BJ (cell line): ENCODE results near the gene TTC36. TPM values are rescaled to one million over a fixed set of nuclear protein-coding genes. Genes with fewer than 3 reads are reported as not detected.

Source experiments
- CTCF ChIA-PET: fragments of 350-600 bp; formaldehyde crosslinking; extraction: SDS; loops from one replicate; lab custom pipeline; 2021; ENCODE audit warnings: antibody characterized with exemption, inconsistent platforms; lab: Yijun Ruan, JAX
- POLR2A ChIA-PET: fragments of 300-600 bp; sonication (Branson Sonifier 250); formaldehyde crosslinking; extraction: SDS; loops from one replicate; lab custom pipeline; 2021; ENCODE audit warnings: antibody characterized with exemption; lab: Charles Lee
- DNase-seq: peaks from one replicate; pipeline ENCODE4 v3.0.0-alpha.2; 2011; ENCODE audit warnings: low read depth
- H3K27me3 ChIP-seq: 2 replicates; pipeline ENCODE4 v1.6.0; 2011; ENCODE audit warnings: low read length; ENCODE audit not compliant: control insufficient read depth, insufficient read depth
- H3K36me3 ChIP-seq: 2 replicates; pipeline ENCODE4 v1.5.1; 2011; ENCODE audit warnings: low read length; ENCODE audit not compliant: control insufficient read depth, insufficient read depth
- H3K4me3 ChIP-seq: 2 replicates; pipeline ENCODE4 v1.5.1; 2011; ENCODE audit warnings: low read depth, mild to moderate bottlenecking, control low read depth, low read length
- polyA plus RNA-seq: library from polyadenylated mRNA; depleted of rRNA; stranded (reverse); fragments of >200 nt; gene quantifications from 2 replicates; pipeline ENCODE4 v1.2.3, GENCODE V29; 2011
- TF ChIP-seq, protein P1 (sequence below): IDR thresholded peaks from 2 replicates; pipeline ENCODE4 v1.5.1; 2011; ENCODE audit warnings: low read depth, mild to moderate bottlenecking, control low read depth, inconsistent platforms, low read length, moderate library complexity; ENCODE audit not compliant: insufficient read depth

The TTC36 gene
- polyA plus RNA-seq, 1 experiment = not detected

DNA sequence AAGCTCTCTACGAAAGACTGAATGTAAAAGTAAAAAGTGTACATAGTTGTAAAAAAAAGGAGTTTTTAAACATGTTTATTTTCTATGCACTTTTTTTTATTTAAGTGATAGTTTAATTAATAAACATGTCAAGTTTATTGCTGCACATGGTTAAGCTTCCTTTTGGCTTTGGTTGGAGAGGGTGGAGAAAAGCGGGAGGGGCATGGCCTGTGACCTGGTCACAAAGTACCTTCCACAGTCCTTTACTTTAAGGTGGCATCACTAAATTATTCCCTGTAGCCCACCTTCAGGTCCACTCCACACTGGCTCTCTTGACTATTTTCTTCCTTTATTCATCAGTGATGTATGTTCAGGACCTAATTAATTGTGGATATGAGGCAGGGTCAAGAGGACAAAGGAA is 586 bp upstream of the TTC36 start:
- peaks cover 15% of the 10 kb centered on the region for H3K36me3 ChIP-seq
- CTCF ChIA-PET = interaction anchor here (0.9 to 1.4 kb wide), 2 partner anchors 11 to 38 kb away, joined by 3 to 6 read pairs; no protein-coding TSS in a partner anchor

DNA sequence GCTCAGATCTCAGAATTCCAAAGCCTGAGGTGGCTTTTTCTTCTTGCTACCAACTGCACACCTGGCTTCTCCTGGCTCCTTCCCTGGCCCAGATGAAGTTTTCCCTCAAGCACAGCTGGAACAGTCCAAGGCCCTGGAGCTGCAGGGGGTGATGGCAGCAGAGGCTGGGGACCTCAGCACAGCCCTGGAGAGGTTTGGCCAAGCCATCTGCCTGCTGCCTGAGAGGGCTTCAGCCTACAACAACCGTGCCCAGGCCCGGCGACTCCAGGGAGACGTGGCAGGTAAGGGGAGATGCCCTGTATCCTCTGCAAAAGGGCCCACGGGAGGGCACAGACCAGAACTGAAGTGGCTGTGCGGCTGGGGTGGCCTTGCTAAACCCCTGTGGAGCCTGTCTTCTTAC is 1.2 kb downstream of the TTC36 start:
- ChIA-PET POLR2A (no interaction called here), CTCF (no interaction called here)
- Histone ChIP-seq H3K27me3 (no peaks in the 10 kb centered on the region), H3K36me3 (peaks cover 5% of the 10 kb centered on the region), H3K4me3 (no peak overlapping the region)
- DNase-seq = no peak
- TF ChIP-seq, protein P1, sequence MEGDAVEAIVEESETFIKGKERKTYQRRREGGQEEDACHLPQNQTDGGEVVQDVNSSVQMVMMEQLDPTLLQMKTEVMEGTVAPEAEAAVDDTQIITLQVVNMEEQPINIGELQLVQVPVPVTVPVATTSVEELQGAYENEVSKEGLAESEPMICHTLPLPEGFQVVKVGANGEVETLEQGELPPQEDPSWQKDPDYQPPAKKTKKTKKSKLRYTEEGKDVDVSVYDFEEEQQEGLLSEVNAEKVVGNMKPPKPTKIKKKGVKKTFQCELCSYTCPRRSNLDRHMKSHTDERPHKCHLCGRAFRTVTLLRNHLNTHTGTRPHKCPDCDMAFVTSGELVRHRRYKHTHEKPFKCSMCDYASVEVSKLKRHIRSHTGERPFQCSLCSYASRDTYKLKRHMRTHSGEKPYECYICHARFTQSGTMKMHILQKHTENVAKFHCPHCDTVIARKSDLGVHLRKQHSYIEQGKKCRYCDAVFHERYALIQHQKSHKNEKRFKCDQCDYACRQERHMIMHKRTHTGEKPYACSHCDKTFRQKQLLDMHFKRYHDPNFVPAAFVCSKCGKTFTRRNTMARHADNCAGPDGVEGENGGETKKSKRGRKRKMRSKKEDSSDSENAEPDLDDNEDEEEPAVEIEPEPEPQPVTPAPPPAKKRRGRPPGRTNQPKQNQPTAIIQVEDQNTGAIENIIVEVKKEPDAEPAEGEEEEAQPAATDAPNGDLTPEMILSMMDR = no peak

More for the DNA sequence above, 586 bp upstream of the TTC36 start:
- TF ChIP-seq, protein P1 = no peak
- no peaks in the 10 kb centered on the region for H3K27me3 ChIP-seq
- no peak for DNase-seq
- H3K4me3 ChIP-seq = no peak overlapping the region
- POLR2A ChIA-PET = no interaction called here

DNA sequence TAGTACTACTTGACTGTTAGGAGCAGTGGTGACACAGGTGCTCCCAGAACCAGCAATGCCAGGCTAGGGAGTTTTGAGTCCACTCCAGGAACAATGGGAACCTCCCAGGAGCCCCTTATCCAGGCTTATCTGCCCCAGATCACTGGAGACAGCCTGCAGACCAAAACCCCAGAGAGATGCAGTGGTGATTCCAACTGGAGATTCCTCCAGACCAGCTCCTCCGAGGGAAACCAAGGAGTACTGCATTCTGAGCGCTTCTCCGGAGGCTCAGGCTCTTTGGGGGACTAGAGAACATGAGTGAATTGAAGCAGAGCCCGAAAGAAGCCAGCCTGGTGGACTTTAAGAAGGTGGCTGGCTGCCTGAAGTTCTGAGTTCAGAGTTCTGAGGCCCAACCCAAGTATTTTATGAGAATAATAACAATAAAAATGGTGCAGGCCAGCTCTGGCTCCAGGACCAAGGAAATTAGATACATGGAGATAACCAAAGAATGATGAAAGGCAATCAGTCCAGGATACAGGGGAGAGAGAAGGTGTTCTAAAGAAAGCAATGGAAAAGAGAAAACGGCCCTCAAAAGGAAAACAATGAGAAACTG is 2.4 kb downstream of the TTC36 start:
- TF ChIP-seq, protein P1 = no peak
- no peak for DNase-seq
- H3K27me3 ChIP-seq = no peaks in the 10 kb centered on the region
- ChIA-PET POLR2A (no interaction called here), CTCF (interaction anchor here (1.2 to 1.3 kb wide), 2 partner anchors 12 to 38 kb away, joined by 3 to 4 read pairs; no protein-coding TSS in a partner anchor)
- H3K4me3 ChIP-seq = peak overlapping the region; percentile 71
- H3K36me3 ChIP-seq = peaks cover 4% of the 10 kb centered on the region; the same call in 1 of the 2 replicates

DNA sequence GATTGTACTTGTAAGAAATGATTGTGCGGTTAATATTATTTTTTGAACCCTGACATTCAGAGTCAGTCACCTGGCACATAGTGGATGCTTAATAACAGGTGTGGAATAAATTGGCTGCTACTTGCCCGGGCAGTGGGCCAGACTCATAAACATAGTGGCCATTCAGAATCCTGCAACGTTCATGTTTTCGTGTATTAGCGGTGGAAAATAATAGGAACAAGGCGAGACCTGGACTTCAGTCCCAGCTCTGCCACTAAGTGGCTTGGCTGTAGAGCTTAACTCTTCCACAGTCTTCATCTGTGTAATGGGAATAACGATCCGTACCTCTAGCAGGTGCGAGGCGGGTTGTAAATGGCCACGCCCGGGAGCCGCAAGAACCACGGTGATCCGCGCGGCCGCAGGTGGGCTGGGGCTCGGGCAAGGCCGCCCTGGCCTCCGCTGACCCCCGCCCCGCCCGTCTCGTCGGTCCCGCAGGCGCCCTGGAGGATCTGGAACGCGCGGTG is 3.0 kb downstream of the TTC36 start:
- H3K36me3 ChIP-seq = peaks cover 5% of the 10 kb centered on the region; the same call in 1 of the 2 replicates
- TF ChIP-seq, protein P1 = no peak
- no peak for DNase-seq
- no peaks in the 10 kb centered on the region for H3K27me3 ChIP-seq
- ChIA-PET CTCF (interaction anchor here (0.6 to 1.3 kb wide), 3 partner anchors 12 to 43 kb away, joined by 3 to 4 read pairs (median 3); no protein-coding TSS in a partner anchor), POLR2A (no interaction called here)
- peak overlapping the region; percentile 71 for H3K4me3 ChIP-seq
